HEK293 (cell line): Measurements from ENCODE around the gene PAF1.

Experiments
- CTCF ChIP-seq: fragments of 450-650 bp; formaldehyde crosslinking; IDR thresholded peaks from 2 replicates; pipeline ENCODE4 v1.5.1; 2016; ENCODE audit warnings: missing biosample characterization, missing genetic modification characterization
- GLI4 ChIP-seq: fragments of 450-650 bp; formaldehyde crosslinking; IDR thresholded peaks from 2 replicates; pipeline ENCODE4 v1.5.1; 2016; ENCODE audit warnings: missing biosample characterization, missing genetic modification characterization
- RBAK ChIP-seq: fragments of 450-650 bp; formaldehyde crosslinking; IDR thresholded peaks from 2 replicates; pipeline ENCODE4 v1.5.1; 2016; ENCODE audit warnings: missing biosample characterization, missing genetic modification characterization
- SP2 ChIP-seq: fragments of 450-650 bp; formaldehyde crosslinking; IDR thresholded peaks from 2 replicates; pipeline ENCODE4 v1.5.1; 2016; ENCODE audit warnings: missing biosample characterization, missing genetic modification characterization
- TCF7L2 ChIP-seq: IDR thresholded peaks from 2 replicates; pipeline ENCODE4 v1.6.1; 2011; ENCODE audit warnings: low read depth, mild to moderate bottlenecking, inconsistent platforms, low read length, moderate library complexity, borderline replicate concordance
- ZEB2 ChIP-seq: fragments of 450-650 bp; formaldehyde crosslinking; IDR thresholded peaks from 2 replicates; pipeline ENCODE4 v1.5.1; 2016; ENCODE audit warnings: missing biosample characterization, missing genetic modification characterization
- ZNF112 ChIP-seq: fragments of 450-650 bp; formaldehyde crosslinking; IDR thresholded peaks from 2 replicates; pipeline ENCODE4 v1.5.0; 2017; ENCODE audit warnings: missing biosample characterization, missing genetic modification characterization
- ZNF121 ChIP-seq: fragments of 450-650 bp; formaldehyde crosslinking; IDR thresholded peaks from 2 replicates; pipeline ENCODE4 v1.5.1; 2016; ENCODE audit warnings: missing biosample characterization, missing genetic modification characterization
- ZNF133 ChIP-seq: fragments of 450-650 bp; formaldehyde crosslinking; IDR thresholded peaks from 2 replicates; pipeline ENCODE4 v1.5.1; 2016; ENCODE audit warnings: missing biosample characterization, missing genetic modification characterization
- ZNF148 ChIP-seq: fragments of 450-650 bp; formaldehyde crosslinking; IDR thresholded peaks from 2 replicates; pipeline ENCODE4 v1.5.0; 2017; ENCODE audit warnings: missing biosample characterization, missing genetic modification characterization, borderline replicate concordance
- ZNF513 ChIP-seq: fragments of 450-650 bp; IDR thresholded peaks from 2 replicates; pipeline ENCODE4 v1.5.1; 2018; ENCODE audit warnings: missing biosample characterization, missing genetic modification characterization
- ZNF514 ChIP-seq: fragments of 450-650 bp; formaldehyde crosslinking; IDR thresholded peaks from 2 replicates; pipeline ENCODE4 v1.5.1; 2016; ENCODE audit warnings: missing biosample characterization, missing genetic modification characterization
- ZNF624 ChIP-seq: fragments of 450-650 bp; formaldehyde crosslinking; IDR thresholded peaks from 2 replicates; pipeline ENCODE4 v1.5.1; 2017; ENCODE audit warnings: missing biosample characterization, missing genetic modification characterization
- ZNF629 ChIP-seq: fragments of 450-650 bp; formaldehyde crosslinking; IDR thresholded peaks from 2 replicates; pipeline ENCODE4 v1.5.1; 2017; ENCODE audit warnings: missing biosample characterization, missing genetic modification characterization
- ZNF707 ChIP-seq: fragments of 450-650 bp; formaldehyde crosslinking; IDR thresholded peaks from 2 replicates; pipeline ENCODE4 v1.5.1; 2016; ENCODE audit warnings: missing biosample characterization, missing genetic modification characterization
- ZNF791 ChIP-seq: fragments of 450-650 bp; formaldehyde crosslinking; IDR thresholded peaks from 2 replicates; pipeline ENCODE4 v1.5.1; 2016; ENCODE audit warnings: missing biosample characterization, missing genetic modification characterization
- ZNF792 ChIP-seq: fragments of 450-650 bp; formaldehyde crosslinking; IDR thresholded peaks from 2 replicates; pipeline ENCODE4 v1.5.1; 2016; ENCODE audit warnings: missing biosample characterization, missing genetic modification characterization
- ZNF843 ChIP-seq: fragments of 450-650 bp; formaldehyde crosslinking; IDR thresholded peaks from 2 replicates; pipeline ENCODE4 v1.5.1; 2016; ENCODE audit warnings: missing biosample characterization, missing genetic modification characterization
- TF ChIP-seq, protein P1 (sequence below): fragments of 450-650 bp; formaldehyde crosslinking; IDR thresholded peaks from 2 replicates; pipeline ENCODE4 v1.5.1; 2016; ENCODE audit warnings: missing biosample characterization, missing genetic modification characterization
- TF ChIP-seq, protein P2 (sequence below): fragments of 450-650 bp; formaldehyde crosslinking; IDR thresholded peaks from 2 replicates; pipeline ENCODE4 v1.5.1; 2016; ENCODE audit warnings: missing biosample characterization, missing genetic modification characterization
- TF ChIP-seq, protein P3 (sequence below): fragments of 450-650 bp; formaldehyde crosslinking; IDR thresholded peaks from 2 replicates; pipeline ENCODE4 v1.5.1; 2016; ENCODE audit warnings: missing biosample characterization, missing genetic modification characterization
- TF ChIP-seq, protein P4 (sequence below): fragments of 450-650 bp; formaldehyde crosslinking; IDR thresholded peaks from 2 replicates; pipeline ENCODE4 v1.5.1; 2016; ENCODE audit warnings: missing biosample characterization, missing genetic modification characterization
- TF ChIP-seq, protein P5 (sequence below): fragments of 450-650 bp; formaldehyde crosslinking; IDR thresholded peaks from 2 replicates; pipeline ENCODE4 v1.5.1; 2016; ENCODE audit warnings: missing biosample characterization, missing genetic modification characterization, low read depth
- TF ChIP-seq, protein P6 (sequence below): fragments of 450-650 bp; formaldehyde crosslinking; IDR thresholded peaks from 2 replicates; pipeline ENCODE4 v1.5.1; 2017; ENCODE audit warnings: missing biosample characterization, missing genetic modification characterization

Gene PAF1

DNA sequence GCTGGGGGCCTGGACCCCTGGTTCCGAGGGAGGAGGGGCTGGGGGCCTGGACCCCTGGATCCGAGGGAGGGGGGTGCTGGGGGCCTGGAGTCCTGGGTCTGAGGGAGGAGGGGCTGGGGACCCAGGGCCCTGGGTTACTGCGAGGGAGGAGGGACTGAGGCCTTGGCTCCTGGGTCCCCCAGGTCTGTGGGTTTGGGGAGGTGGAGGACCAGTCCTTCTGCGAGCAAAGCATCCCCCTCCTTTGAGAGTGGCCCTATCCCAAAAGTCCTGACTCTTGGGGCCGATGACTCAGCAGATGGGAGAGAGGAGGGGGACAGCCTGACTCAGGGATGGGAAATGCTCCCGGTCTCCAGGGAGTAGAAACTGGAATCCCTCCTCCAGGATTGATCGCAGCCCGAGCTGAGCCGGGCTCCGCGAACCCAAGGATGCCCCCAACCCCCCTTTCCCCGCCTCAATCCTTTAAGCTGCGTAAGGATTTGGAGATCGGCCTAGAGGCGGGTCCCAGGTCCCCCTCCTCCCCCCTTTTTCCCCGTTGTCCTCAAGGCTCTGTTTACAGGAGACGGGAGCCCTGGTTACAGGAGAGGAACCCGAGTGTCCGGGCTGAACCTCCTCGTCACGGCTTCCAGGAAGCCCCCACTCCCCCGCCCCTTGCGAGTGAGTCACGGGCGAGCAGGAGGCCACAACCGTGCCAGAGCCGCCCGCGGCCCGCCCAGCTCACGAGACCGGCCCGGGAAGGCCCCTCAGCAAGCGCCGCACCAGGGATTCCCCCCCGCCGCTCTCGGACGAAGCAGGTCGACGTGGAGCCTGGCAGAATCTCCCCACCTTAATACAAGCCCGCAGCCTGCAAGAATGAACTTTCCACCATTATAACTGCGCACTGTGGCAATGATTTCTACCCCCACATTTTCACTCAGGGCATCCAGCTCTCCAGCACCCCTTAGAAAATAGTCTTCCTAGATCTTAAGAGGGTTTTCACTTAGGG, 12.7 kb upstream of the PAF1 start (continued):
- TF ChIP-seq, protein P1, sequence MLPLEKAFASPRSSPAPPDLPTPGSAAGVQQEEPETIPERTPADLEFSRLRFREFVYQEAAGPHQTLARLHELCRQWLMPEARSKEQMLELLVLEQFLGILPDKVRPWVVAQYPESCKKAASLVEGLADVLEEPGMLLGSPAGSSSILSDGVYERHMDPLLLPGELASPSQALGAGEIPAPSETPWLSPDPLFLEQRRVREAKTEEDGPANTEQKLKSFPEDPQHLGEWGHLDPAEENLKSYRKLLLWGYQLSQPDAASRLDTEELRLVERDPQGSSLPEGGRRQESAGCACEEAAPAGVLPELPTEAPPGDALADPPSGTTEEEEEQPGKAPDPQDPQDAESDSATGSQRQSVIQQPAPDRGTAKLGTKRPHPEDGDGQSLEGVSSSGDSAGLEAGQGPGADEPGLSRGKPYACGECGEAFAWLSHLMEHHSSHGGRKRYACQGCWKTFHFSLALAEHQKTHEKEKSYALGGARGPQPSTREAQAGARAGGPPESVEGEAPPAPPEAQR (tag by site-specific recombination) = 0 out of 2 replicates have a peak, but pooled peaks have one; percentile 15
- TF ChIP-seq ZNF843 (tag by site-specific recombination) = peak; percentile 76; the same call in 1 of the 2 replicates
- peak; percentile 97 for TF ChIP-seq ZEB2 (tag by site-specific recombination)
- no peak for TF ChIP-seq CTCF
- peak; percentile 85 for TF ChIP-seq ZNF629 (tag by site-specific recombination)
- TF ChIP-seq ZNF513 (tag by site-specific recombination) = no peak
- TF ChIP-seq, protein P2, sequence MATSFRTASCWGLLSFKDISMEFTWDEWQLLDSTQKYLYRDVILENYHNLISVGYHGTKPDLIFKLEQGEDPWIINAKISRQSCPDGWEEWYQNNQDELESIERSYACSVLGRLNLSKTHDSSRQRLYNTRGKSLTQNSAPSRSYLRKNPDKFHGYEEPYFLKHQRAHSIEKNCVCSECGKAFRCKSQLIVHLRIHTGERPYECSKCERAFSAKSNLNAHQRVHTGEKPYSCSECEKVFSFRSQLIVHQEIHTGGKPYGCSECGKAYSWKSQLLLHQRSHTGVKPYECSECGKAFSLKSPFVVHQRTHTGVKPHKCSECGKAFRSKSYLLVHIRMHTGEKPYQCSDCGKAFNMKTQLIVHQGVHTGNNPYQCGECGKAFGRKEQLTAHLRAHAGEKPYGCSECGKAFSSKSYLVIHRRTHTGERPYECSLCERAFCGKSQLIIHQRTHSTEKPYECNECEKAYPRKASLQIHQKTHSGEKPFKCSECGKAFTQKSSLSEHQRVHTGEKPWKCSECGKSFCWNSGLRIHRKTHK (tag by site-specific recombination) = no peak
- TF ChIP-seq, protein P3, sequence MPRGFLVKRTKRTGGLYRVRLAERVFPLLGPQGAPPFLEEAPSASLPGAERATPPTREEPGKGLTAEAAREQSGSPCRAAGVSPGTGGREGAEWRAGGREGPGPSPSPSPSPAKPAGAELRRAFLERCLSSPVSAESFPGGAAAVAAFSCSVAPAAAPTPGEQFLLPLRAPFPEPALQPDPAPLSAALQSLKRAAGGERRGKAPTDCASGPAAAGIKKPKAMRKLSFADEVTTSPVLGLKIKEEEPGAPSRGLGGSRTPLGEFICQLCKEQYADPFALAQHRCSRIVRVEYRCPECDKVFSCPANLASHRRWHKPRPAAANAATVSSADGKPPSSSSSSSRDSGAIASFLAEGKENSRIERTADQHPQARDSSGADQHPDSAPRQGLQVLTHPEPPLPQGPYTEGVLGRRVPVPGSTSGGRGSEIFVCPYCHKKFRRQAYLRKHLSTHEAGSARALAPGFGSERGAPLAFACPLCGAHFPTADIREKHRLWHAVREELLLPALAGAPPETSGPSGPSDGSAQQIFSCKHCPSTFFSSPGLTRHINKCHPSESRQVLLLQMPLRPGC (tag by site-specific recombination) = peak; percentile 86
- no peak for TF ChIP-seq ZNF707 (tag by site-specific recombination)
- TF ChIP-seq, protein P4, sequence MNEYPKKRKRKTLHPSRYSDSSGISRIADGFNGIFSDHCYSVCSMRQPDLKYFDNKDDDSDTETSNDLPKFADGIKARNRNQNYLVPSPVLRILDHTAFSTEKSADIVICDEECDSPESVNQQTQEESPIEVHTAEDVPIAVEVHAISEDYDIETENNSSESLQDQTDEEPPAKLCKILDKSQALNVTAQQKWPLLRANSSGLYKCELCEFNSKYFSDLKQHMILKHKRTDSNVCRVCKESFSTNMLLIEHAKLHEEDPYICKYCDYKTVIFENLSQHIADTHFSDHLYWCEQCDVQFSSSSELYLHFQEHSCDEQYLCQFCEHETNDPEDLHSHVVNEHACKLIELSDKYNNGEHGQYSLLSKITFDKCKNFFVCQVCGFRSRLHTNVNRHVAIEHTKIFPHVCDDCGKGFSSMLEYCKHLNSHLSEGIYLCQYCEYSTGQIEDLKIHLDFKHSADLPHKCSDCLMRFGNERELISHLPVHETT = peak; percentile 76
- TF ChIP-seq, protein P5, sequence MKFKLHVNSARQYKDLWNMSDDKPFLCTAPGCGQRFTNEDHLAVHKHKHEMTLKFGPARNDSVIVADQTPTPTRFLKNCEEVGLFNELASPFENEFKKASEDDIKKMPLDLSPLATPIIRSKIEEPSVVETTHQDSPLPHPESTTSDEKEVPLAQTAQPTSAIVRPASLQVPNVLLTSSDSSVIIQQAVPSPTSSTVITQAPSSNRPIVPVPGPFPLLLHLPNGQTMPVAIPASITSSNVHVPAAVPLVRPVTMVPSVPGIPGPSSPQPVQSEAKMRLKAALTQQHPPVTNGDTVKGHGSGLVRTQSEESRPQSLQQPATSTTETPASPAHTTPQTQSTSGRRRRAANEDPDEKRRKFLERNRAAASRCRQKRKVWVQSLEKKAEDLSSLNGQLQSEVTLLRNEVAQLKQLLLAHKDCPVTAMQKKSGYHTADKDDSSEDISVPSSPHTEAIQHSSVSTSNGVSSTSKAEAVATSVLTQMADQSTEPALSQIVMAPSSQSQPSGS (tag by site-specific recombination) = no peak
- TF ChIP-seq SP2 (tag by site-specific recombination) = peak; percentile 65
- no peak for TF ChIP-seq ZNF514 (tag by site-specific recombination)
- no peak for TF ChIP-seq ZNF112
- no peak for TF ChIP-seq ZNF791 (tag by site-specific recombination)
- TF ChIP-seq ZNF792 (tag by site-specific recombination) = no peak
- TF ChIP-seq ZNF133 (tag by site-specific recombination) = no peak
- no peak for TF ChIP-seq TCF7L2
- no peak for TF ChIP-seq GLI4 (tag by site-specific recombination)
- TF ChIP-seq ZNF148 (tag by site-specific recombination) = no peak
- no peak for TF ChIP-seq ZNF121 (tag by site-specific recombination)
- TF ChIP-seq RBAK = peak; percentile 61; the same call in 1 of the 2 replicates
- TF ChIP-seq, protein P6, sequence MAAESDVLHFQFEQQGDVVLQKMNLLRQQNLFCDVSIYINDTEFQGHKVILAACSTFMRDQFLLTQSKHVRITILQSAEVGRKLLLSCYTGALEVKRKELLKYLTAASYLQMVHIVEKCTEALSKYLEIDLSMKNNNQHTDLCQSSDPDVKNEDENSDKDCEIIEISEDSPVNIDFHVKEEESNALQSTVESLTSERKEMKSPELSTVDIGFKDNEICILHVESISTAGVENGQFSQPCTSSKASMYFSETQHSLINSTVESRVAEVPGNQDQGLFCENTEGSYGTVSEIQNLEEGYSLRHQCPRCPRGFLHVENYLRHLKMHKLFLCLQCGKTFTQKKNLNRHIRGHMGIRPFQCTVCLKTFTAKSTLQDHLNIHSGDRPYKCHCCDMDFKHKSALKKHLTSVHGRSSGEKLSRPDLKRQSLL = peak; percentile 47
- TF ChIP-seq ZNF624 (tag by site-specific recombination) = no peak
